NCI-H345 (cell line): ENCODE data around the gene SEPHS1.
"Not testable (repeated sequence)": the region's sequence is repeated elsewhere in the genome, so short reads cannot be mapped to it uniquely, and the experiment has no call there.

Source experiments
- DNase-seq: peaks from one replicate; lab custom pipeline; 2025; lab: John Stamatoyannopoulos, UW

The SEPHS1 gene, protein sequence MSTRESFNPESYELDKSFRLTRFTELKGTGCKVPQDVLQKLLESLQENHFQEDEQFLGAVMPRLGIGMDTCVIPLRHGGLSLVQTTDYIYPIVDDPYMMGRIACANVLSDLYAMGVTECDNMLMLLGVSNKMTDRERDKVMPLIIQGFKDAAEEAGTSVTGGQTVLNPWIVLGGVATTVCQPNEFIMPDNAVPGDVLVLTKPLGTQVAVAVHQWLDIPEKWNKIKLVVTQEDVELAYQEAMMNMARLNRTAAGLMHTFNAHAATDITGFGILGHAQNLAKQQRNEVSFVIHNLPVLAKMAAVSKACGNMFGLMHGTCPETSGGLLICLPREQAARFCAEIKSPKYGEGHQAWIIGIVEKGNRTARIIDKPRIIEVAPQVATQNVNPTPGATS

DNA sequence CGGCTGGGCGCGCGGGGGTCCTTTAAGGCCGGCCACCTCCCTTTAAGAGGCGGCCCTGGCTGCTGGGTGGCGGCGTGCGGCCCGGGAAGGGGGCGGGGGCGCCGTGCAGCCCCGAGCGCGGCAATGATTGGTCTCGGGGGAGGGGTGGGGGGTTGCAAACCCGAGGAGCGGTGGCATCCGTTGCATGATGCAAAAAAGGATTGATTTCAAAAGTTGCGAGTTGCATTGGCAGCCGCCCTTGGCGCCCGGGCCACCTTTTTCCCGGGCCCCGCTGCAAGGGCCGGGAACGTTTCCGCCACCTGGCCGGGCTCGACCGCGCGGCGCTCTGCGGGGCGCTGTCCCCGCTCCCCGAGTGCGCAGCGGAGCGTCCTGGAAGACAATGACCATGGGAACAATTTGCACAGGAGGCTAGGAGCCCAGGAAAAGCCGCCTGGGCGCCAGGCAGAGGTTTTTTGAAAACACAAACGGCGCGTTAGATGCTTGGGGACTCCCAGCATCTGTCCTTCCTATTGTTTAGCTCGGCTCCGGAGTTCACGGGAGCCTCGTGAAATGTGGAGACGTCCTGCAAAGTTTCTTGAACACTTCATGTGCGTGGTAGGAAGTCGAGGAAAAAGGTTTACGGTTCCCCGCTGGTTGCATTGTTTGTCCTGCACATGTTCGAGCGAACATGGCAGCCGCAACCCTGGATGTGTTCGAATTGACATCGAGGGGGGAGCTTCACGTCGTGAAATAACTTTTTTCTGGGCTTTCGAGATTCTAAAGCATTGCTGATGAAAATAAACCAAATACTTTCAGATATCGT is at the start of gene SEPHS1:
Gene SEPHS1 (minus strand): TSS at position 78 of the 802 bp plus-strand sequence. CDS start 3,343 bp downstream, outside the sequence.
- DNase-seq, result peak; percentile 74

DNA sequence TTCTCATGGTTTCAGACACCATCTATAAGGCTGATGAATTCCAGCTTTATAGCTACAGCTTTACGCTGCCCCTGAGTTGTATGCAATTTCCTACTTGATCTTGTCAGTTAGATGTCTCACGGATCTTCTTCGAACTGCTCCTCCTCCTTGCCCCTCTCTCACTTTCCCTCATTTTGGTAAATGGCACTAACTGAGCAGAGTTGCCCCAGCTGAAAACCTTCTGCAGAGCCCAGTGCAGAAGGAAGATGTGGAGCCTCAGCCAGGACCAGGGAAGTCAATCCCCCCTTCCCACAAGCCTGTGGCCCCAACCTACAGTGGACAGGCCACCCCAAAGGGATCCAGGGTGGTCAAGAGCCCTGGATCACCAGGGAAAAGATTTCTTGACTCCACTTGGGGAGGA is 49.0 kb upstream of the SEPHS1 start:
- no peak for DNase-seq

DNA sequence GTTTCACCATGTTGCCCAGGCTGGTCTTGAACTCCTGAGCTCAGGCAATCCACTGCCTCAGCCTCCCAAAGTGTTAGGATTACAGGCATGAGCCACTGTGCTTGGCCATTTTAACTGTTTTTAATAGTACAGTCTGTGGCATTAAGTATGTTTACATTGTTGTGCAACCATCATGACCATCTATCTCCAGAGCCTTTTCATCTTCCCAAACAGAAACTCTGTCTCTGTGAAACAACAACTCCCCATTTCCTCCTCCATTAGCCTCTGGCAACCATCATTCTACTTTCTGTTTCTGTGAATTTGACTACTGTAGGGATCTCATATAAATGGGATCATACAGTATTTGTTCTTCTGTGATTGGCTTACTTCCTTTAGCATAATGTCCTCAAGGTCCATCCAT is 48.3 kb upstream of the SEPHS1 start:
- no peak for DNase-seq

DNA sequence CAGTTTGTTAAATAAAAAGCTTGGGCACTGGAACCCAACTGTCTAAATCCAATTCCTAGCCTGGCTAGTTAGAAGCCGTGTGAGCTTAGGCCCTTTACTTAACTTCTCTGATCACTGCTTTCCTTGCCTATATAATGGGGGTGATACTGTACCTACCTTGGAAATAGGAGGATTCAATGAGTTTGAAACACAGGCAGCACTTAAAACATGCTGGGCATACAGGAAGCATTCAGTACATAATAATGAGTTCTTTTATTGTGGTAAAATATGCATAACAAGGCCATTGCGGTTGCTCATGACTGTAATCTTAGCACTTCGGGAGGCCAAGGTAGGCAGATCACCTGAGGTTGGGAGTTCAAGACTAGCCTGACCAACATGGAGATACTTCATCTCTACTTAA is 47.4 kb upstream of the SEPHS1 start:
- DNase-seq, result no peak

DNA sequence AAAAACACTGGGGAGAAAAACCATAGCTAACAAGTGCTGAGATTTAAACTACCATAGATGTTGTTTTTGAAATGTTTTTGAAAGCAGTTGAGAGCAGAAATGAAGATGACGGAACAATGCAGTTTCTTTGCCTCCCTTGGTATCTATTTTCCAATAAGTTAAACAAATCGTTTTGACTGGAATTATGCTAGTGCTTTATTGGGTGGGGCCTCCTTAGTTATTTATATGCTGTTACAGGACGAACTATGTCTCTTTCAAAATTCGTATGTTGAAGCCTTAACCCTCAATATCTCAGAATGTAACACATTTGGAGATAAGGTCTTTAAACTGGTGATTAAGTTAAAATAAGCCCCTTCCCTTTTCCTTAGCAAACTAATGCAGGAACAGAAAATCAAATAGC is 45.5 kb upstream of the SEPHS1 start:
- DNase-seq, result no peak

DNA sequence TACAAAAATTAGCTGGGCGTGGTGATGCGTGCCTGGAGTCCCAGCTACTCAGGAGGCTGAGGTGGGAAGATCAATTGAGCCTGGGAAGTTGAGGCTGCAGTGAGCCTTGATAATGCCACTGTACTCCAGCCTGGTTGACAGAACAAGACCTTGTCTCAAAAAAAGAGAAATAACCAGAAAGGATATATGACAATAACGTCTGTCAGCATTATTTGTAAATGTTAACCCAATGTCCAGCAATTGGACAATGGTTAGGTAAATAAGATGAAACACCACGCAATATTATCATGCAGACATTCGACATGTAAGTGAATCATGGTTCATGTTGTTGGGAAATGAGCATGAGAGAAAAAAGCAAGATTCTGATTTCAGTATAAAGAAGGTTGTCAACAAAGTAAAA is 44.6 kb upstream of the SEPHS1 start:
- no peak for DNase-seq

DNA sequence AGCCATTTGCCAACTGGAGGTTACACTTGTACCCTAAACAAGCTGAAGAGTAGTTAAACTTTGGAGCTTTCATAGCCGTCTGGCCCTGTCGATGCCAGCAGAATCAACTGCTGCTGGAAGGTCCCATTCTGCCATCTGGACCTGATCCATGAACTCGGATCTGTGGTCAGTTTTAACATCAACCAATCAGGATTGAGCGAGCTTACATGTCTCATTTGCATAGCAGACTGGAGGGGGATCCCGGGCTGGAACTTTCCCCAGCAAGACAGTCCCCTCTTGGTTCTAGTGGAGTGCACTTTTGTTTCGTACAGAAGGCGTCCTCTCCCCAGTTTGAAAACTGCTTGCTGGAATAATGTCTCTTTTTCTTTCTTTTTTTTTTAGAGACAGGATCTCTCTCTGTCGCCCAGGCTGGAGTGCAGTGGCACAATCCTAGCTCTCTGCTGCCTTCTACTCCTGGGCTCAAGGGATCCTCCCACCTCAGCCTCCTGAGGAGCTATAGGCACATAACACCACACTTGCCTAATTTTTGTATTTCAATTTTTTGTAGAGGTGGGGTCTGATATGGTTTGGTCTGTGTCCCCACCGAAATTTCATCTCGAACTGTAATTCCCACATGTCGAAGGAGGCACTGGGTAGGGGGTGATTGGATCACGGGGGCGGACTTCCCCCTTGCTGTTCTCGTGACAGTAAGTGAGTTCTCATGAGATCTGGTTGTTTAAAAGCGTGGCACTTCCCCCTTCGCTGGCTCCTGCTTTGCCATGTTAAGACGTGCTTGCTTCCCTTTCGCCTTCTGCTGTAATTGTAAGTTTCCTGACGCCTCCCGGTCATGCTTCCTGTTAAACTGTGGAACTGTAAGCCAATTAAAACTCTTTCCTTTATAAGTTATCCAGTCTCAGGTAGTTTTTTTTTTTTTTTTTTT is 42.8 kb upstream of the SEPHS1 start:
- DNase-seq, result no peak

DNA sequence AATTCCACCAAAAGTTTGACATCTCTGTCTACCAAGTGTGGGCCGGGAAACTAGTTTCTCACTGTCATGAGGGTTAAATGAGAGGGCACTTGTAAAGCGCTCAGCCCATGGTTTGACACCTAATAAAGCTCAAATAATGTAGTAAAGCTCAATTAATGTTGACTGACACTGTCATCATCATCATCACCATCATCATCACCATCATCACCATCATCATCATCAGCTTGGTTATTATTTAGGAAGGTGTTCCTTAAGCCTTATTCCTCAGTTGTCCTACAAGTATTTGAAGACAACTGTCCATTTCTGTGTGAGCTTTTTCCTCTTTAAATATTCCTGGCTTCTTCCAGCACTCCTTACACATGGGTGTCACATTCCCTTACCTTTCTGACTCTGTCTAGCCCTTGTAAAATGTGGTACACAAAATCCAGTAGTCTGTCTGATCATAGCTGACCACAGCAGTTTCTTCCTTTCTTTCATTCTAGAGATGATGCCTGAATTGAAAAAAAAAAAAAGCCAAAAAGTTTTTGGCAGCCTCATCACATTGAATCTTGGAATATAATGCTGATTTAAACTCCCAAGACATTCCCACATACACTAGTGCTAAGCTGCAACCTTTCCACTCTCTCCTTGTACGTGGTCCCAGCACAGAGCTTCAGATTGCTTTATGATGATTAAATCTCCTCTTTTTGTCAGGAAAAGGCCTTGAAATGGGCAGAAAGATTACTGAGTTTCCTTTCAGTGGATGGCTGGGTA is 40.6 kb upstream of the SEPHS1 start:
- no peak for DNase-seq

DNA sequence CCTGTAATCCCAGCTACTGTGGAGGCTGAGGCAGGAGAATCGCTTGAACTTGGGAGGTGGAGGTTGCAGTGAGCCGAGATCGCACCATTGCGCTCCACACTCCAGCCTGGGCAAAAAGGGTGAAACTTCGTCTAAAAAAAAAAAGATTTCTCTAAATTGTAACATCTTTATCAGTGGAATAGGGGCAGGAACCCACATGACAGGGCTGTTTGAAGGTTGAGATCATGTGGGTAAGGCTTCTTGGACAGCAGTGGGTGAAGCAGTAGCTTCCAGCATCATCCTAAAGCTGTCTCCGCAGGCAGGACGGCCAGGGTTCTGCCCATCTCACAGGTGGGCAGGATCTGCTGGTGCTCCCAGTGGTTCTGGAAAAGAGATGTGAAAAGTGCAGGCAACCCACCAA is 37.9 kb upstream of the SEPHS1 start:
- no peak for DNase-seq

DNA sequence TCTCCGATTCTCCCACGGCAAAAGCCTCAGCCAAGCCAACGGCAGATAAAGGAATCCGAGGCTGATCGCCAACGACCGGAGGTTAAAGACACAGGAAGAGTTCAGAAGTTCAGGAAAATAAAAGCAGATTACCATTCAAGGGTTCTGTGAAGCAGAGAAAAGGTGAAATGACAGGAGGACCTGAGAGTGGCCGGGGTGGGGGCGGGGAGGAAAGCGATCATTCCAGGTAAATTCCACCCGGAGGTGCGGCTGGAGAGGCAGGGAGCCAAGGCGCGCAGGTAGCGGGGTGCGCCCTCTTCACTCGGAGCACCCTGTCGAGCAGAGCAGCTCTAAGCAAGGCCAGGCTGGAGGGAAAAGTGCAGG is 35.3 kb upstream of the SEPHS1 start:
- DNase-seq, result peak; percentile 4

DNA sequence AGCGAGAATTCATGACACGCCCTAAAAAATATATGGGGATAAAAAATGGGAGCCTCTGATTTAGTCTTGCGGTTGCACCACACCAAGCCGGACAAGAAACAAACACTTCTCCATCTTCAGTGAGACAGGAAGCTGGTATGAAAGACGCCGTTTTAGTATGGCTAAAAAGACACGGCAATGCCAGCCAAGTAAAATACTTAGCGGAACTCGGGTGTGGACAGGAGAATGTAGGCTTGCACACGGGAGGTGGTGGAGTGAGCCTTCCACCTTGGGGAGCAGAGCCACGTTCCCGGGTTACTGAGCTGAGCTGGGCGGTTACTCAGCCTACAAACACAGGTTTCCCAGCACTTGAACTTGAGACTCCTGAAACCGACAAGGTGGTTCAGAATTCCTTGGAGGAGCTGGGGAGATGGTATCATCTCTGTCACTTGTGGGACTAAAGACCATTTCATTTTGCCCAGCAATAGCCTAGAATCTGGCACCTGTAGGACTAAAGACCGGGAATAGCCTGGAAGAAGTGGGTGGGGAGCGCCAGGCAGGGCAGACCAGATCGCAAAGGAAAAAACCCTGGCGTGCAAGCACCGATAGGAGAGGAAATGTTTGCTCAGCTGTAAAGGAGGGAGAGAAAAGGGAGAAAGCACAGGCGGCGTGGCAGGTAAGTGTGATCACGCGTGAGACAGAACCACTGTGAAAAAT is 34.8 kb upstream of the SEPHS1 start:
- peak; percentile 11 for DNase-seq

DNA sequence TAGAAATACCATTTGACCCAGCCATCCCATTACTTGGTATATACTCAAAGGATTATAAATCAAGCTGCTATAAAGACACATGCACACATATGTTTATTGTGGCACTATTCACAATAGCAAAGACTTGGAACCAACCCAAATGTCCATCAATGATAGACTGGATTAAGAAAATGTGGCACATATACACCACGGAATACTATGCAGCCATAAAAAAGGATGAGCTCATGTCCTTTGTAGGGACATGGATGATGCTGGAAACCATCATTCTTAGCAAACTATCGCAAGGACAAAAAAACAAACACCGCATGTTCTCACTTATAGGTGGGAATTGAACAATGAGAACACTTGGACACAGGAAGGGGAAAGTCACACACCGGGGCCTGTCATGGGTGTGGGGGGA is 31.0 kb upstream of the SEPHS1 start:
- DNase-seq, result not testable (repeated sequence)

DNA sequence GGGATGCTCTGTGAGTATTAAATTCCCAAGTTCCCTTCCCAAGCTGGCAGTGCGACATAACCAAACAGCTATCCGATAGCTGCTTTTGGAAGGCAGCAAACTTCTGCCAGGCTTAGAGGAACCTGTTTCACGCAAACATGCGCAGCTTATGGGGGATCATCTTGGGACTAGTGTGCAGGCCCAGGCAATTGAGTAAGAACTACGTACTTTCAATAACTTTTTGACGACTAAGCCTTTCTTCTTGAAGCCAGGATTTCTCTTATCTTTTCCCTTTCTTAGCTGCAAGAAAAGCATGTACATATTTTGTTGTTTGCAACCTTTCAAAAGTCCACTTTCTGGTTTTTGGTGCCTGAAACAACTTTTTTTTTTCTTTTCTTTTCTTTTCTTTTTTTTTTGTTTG is 28.7 kb upstream of the SEPHS1 start:
- DNase-seq, result no peak

DNA sequence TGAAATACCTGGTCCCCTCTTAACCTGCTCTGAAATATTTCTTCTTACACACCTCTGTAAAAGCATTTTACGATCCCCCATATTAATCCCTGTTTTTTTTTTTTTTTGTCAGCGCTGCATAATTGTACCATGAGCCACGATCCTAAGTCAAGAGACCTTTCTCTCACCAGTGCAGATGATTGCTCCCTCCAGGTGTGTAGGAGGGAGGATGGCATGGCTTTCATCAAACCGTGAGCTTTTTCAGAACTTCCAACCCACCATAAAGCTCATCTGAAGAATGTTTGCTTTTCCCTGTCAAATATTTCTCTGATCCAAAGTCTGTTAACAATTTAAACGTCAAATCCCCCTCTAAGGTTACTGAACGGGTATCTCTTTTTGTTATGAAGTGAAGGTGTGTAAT is 28.2 kb upstream of the SEPHS1 start:
- no peak for DNase-seq

DNA sequence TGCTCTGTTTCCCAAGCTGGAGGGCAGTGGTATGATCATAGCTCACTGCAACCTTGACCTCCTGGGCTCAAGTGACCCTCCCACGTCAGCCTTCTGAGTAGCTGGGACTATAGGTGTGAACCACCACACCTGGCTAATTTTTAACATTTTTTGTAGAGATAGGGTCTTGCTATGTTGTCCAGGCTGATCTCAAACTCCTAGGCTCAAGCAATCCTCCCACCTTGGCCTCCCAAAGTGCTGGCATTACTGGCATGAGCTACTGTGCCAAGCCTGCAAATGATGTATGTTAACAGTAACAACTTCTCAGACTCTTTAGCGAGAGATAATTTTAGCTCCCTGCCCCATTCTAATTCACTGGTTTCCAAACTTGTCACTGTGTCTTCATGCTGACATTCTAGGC is 27.7 kb upstream of the SEPHS1 start:
- DNase-seq, result no peak

DNA sequence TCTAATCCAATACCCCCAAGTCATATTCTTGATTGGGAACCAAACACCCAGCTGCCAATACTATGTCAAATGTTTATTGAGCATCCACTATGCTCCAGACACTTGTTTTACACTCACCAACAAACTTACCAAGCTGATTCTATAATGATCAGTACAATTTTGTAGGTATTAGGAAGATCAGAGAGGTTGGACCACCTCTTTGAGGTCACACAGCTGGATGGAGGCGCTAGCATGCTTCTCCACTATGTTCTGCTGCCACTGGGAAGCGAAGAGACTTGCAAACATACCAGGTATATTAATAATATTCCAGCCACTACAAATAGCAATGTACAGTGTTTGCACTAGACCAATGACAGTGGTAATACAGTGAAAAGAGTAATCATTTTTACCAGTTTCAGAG is 25.6 kb upstream of the SEPHS1 start:
- no peak for DNase-seq

DNA sequence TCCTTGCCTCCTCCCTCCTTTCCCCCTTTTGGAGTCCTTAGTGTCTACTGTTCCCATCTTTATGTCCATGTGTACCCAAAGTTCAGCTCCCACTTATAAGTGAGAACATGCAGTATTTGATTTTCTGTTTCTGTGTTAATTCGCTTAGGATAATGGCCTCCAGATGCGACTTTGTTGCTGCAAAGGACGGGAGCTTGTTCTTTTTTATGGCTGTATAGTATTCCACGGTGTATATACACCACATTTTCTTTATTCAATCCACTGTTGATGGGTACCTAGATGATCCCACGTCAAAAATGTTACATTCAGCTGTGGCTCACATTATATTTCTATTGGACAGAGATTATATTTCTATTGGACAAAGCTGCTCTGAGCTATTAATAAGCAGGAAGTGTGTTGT is 24.4 kb upstream of the SEPHS1 start:
- no peak for DNase-seq

DNA sequence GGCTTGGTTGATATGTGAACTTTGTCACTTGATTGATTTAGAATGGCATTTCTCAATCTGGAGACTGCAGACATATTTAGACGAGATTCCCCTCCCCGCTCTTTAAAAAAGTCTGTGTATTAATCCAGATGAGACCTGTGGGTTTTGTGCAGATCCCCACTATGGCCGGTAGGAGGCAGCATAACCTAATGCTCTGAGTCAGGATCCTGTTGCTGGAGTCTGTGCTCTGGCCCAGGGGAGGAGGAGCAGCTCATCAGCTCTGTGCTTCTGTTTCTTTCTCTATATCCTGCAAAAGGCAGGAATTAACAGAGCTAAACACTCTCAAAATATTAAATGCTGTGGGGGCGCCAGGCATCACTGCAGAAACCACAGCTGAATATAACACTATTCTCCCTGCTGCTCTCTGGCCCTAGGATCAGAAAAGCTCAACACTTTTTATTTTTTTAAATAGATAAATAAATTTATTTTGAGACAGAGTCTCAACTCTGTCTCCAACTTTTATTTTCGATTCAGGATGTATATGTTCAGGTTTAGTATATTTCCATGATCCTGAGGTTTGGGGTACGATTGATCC is 23.9 kb upstream of the SEPHS1 start:
- DNase-seq, result peak; percentile 78

DNA sequence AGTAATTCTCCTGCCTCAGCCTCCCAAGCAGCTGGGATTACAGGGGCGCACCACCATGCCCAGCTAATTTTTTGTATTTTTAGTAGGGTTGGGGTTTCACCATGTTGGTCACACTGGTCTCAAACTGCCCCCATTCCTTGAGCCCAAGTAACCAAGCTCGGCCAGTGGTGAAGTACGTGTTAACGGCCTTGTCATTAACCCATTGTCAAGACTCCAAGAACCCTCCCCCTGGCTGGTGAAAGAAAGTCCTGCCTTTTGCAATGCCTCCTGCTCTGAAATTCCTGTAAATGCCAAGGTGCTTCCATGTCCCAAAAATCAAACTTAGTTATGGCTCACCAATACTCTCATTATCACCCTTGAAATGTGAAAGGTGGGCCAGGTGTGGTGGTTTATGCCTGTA is 18.8 kb upstream of the SEPHS1 start:
- DNase-seq, result no peak

DNA sequence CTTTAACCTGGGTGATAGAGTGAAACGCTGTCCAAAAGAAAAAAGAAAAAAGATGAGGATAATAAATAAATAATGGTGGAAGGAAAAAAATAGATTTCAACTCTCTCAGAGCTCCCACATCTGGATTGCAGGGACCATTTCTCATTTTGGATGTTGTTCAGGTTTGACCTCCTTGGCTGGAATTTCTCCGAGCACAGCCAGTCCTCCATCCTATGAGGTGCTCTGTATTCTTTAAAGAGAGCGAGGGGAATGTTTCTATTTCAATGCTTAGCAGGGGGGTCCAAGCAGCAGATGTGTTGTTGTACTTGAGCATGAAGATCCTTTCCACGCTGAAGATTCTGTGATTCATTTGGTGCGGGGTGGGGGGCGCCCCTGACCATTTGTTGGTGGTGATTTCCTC is 17.7 kb upstream of the SEPHS1 start:
- DNase-seq, result no peak

DNA sequence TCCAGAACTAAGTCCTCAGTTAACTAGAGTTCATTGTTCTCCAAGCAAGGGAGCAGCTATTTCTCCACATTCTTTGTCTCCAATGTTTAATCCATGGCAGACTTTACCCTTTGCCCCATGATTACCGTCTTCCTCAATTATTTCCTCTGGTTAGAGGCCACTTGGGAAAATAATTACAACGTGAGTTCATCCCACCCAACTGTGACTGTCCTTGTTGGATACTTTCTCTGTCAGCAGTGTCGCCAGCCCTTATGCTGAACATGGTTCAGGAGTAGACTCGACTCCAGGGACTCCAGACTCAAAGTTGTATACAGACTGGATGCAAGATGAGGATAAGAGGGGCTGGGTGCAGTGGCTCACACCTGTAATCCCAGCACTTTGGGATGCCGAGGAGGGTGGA is 17.1 kb upstream of the SEPHS1 start:
- DNase-seq, result no peak
